GM18873 (cell line): ENCODE data around the gene PFKP.
A peak's percentile ranks its signal among the peaks of the same experiment; 100 is the strongest.

Experiments
- ATAC-seq: cut with Tn5 transposase; IDR thresholded peaks from one replicate; pipeline ENCODE4 v1.9.1; 2021; ENCODE audit warnings: mild to moderate bottlenecking, moderate library complexity, moderate number of reproducible peaks; ENCODE audit not compliant: unreplicated experiment, low FRiP score

Gene PFKP

GRCh38 chr10:3173171-3173878 lies 106.0 kb downstream of the PFKP start:
- peak; percentile 8 for ATAC-seq

GRCh38 chr10:3178042-3178441 lies 110.7 kb downstream of the PFKP start:
- no peak for ATAC-seq

- ATAC-seq = no peak
These were observed 111.8 kb downstream of the PFKP start for GRCh38 chr10:3179174-3179573.

DNA sequence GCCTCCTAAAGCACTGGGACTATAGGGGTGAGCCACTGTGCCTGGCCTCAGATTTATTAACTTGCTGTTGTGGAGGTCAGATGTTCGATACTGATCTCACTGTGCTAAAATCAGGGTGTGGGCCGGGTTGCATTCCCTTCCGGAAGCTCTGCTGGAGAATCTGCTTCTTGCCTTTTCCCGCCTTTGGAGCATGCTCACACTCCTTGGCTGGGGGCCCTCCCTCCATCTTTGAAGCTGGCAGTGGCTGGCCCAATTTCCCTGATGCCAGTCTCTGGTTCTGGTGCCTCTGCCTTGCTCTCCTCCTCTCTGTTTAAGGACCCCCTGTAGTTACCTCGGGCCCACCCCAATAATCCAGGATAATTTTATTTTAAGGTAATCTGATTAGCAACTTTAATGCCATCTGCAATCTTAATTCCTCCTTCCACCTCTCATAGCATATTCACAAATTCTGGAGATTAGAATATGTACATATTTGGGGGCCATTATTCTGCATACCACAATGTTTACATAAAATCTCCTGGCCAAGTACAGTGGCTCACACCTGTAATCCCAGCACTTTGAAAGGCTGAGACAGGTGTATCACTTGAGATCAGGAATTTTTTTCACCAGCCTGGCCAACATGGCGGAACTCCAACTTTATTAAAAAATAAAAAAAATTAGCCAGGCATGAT lies 113.1 kb downstream of the PFKP start:
- no peak for ATAC-seq

DNA sequence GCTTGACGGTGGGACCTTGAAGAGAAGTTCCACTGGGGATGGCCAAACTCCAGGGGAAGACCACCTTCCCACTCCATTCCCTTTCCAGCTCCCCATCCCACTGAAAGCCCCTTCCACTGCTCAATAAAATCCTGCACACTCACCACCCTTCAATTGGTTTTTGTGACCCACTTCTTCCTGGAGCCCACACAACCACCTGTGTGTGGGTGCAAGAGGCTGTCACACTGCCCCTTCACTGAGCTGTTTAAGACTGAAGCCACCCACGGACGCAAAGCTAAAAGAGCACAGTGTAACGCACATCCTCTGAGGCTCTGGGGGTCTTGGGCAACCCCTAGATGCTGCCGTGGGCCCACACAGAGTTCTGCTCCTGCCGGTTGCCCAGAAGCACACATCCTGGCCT lies 118.0 kb downstream of the PFKP start:
- ATAC-seq = no peak

DNA sequence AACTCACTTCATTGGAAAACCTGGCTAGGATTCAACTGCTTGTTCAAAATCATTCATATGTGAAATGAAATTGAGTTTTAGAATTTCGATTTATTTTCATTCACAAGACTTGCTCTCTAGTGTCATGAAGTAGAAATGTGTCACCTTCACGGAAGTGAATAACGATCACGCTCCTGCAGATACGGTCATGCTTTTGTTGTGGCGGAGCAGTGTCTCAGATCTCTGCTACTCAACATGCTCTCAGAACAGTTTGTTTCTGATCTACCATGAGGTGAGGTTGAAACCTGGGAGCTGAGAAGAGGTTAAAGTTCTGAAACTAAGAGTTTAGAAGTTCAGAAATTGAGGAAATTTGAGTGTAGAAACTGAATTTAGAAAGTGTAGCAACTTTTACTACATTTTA lies 119.0 kb downstream of the PFKP start:
- no peak for ATAC-seq
